Small intestine (tissue), 7 donors: Measurements from ENCODE around the gene ZNF738. TPM values are rescaled to one million over a fixed set of nuclear protein-coding genes. Genes with fewer than 3 reads are reported as not detected.

Experiments
- DNase-seq, 2 donors: peaks; one replicate each; pipeline versions ENCODE4 v3.0.0 to v3.0.0-alpha.2; 2013
- FAIRE-seq: peaks from 2 replicates; lab custom pipeline; 2012; peaks lifted over from hg19 to GRCh38; lab: Jason Lieb, UNC
- H3K27ac ChIP-seq, 3 donors: one replicate each; pipeline ENCODE4 v1.5.1; 2013; ENCODE audit warnings: low read length in 2 of 3, mild to moderate bottlenecking in 2 of 3, control low read depth in 1 of 3, inconsistent platforms in 1 of 3, low read depth in 1 of 3, moderate library complexity in 1 of 3
- H3K27me3 ChIP-seq, 3 donors: one replicate each; pipeline ENCODE4 v1.6.1; 2013; ENCODE audit warnings: low read length in 3 of 3, inconsistent platforms in 1 of 3; ENCODE audit not compliant: control insufficient read depth in 3 of 3, insufficient read depth in 3 of 3
- H3K36me3 ChIP-seq, 3 donors: one replicate each; pipeline ENCODE4 v1.6.1; 2013; ENCODE audit warnings: low read length in 3 of 3, inconsistent platforms in 1 of 3, low read depth in 1 of 3, mild to moderate bottlenecking in 1 of 3, moderate library complexity in 1 of 3; ENCODE audit not compliant: control insufficient read depth in 3 of 3, insufficient read depth in 2 of 3
- H3K4me1 ChIP-seq, 3 donors: one replicate each; pipeline ENCODE4 v1.6.1; 2013; ENCODE audit warnings: low read length in 2 of 3, inconsistent platforms in 1 of 3, low read depth in 1 of 3, mild to moderate bottlenecking in 1 of 3, moderate library complexity in 1 of 3; ENCODE audit not compliant: control insufficient read depth in 3 of 3, insufficient read depth in 2 of 3
- H3K4me3 ChIP-seq, 3 donors: one replicate each; pipeline ENCODE4 v1.5.1; 2013; ENCODE audit warnings: low read length in 3 of 3, control low read depth in 1 of 3, inconsistent platforms in 1 of 3, low read depth in 1 of 3, mild to moderate bottlenecking in 1 of 3, moderate library complexity in 1 of 3
- H3K9me3 ChIP-seq, 2 donors: one replicate each; pipeline ENCODE4 v1.6.1; 2013; ENCODE audit warnings: low read depth in 1 of 2, low read length in 1 of 2; ENCODE audit not compliant: control insufficient read depth in 2 of 2, insufficient read depth in 1 of 2
- WGBS, 3 donors: extraction: QIAGEN DNeasy Blood & Tissue Kit; methylation state at CpG; one replicate each; pipeline ENCODE4 v1.1.7; 2013; 5-methylcytosine and 5-hydroxymethylcytosine counted together
- polyA plus RNA-seq, 4 donors: library from polyadenylated mRNA; stranded (reverse) in 3 of 4; unstranded in 1 of 4; fragments of 200-250 nt in 3 of 4; fragments of 120-200 nt in 1 of 4; gene quantifications; one replicate each; pipeline versions ENCODE4 v1.2.1 to v1.2.3, GENCODE V29; 2013
- donor health status: healthy with polysubstance abuse.
- donor health status: control.
- donor health status: control.
- donor health status: Bipolar disorder and iron deficiency.
- donor health status: healthy.

Gene ZNF738
- polyA plus RNA-seq, 4 donors, result 0.67 to 18.3 (median 3.1) TPM

DNA sequence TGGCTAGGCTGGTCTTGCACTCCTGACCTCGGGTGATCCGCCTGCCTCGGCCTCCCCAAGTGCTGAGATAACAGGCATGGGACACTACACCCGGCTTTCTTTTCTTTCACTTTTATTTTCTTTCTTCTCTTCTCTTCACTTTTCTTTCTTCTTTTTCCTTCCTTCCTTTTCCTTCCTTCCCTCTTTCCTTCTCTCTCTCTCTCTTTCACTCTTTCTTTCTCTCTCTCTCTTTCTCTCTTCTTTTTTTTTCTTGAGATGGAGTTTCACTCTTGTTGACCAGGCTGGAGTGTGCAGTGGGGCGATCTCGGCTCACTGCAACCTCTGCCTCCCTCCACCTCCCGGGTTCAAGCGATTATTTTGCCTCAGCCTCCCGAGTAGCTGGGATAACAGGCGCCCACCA is 37.3 kb downstream of the ZNF738 start:
- WGBS, 3 donors, result 93 to 95% (median 95%) methylated on average over 10 of the region's 10 CpGs
- Histone ChIP-seq H3K9me3 (peaks cover 0 to 4% of the 10 kb centered on the region in 2 donors), H3K4me3 (no peak overlapping the region), H3K27me3 (no peaks in the 10 kb centered on the region), H3K36me3 (peaks cover 0 to 6% (median 0%) of the 10 kb centered on the region in 3 donors), H3K27ac (no peak overlapping the region), H3K4me1 (no peaks in the 10 kb centered on the region)
- DNase-seq, result no peak
- no peak for FAIRE-seq

DNA sequence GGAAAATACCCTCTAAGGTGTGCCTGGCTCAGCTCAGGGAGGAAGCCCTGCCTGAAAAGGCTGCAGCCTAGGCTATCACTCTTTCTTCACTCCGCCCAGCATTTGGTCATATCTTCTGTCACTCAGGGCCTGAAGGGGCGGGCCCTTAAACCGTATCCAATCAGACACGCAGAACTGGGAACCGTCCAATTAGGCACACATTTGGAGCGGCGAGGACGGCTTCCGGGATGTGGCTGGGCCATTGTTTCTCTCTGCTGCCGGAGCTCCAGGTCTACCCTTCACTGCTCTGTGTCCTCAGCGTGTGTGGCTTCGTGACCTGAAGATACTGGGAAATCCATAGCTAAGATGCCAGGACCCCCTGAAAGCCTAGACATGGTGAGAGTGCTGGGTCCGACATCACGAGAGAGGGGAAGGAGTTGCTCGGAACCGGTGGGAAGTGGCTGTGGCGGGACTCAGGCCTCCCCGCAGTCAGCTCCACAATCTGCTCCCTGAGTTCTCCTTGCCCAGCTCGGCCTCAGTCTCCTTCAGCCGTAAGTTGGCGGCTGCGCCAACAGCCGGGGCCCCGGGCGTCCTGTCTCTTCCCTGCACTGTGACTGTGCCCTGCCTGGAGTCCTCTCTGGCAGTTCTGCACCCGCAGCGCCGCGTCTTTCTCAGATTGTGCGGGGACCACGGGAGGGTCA is 38.2 kb downstream of the ZNF738 start, which contains the start of gene ZNF493:
TSS of gene ZNF493 (plus strand) at position 241 of the 680 bp plus-strand sequence. CDS start at position 346, 105 bp downstream.
- Histone ChIP-seq H3K27me3 (no peaks in the 10 kb centered on the region), H3K4me3 (peak within 1 kb of the TSS; percentile 74 to 92 (median 77)), H3K9me3 (peaks cover 0 to 4% of the 10 kb centered on the region in 2 donors), H3K4me1 (no peaks in the 10 kb centered on the region), H3K27ac (peak within 1 kb of the TSS; percentile 71 to 94 (median 91)), H3K36me3 (peaks cover 0 to 6% (median 0%) of the 10 kb centered on the region in 3 donors)
- WGBS, 3 donors, result 0% methylated on average over 30 to 31 of the region's 31 CpGs
- DNase-seq (peak; percentile 97 to 98), FAIRE-seq (peak; percentile 87)

GRCh38 chr19:21398851-21399250 is 40.1 kb downstream of the ZNF738 start:
- DNase-seq, result no peak
- H3K9me3 ChIP-seq, result peaks cover 0 to 15% of the 10 kb centered on the region in 2 donors
- 98 to 100% (median 99%) methylated on average over 5 of the region's 5 CpGs for WGBS, 3 donors
- no peak overlapping the region for H3K4me3 ChIP-seq
- no peaks in the 10 kb centered on the region for H3K27me3 ChIP-seq
- no peak for FAIRE-seq
- H3K36me3 ChIP-seq, result peaks cover 2 to 6% (median 4%) of the 10 kb centered on the region in 3 donors
- H3K27ac ChIP-seq, result no peak overlapping the region
- H3K4me1 ChIP-seq, result no peaks in the 10 kb centered on the region

DNA sequence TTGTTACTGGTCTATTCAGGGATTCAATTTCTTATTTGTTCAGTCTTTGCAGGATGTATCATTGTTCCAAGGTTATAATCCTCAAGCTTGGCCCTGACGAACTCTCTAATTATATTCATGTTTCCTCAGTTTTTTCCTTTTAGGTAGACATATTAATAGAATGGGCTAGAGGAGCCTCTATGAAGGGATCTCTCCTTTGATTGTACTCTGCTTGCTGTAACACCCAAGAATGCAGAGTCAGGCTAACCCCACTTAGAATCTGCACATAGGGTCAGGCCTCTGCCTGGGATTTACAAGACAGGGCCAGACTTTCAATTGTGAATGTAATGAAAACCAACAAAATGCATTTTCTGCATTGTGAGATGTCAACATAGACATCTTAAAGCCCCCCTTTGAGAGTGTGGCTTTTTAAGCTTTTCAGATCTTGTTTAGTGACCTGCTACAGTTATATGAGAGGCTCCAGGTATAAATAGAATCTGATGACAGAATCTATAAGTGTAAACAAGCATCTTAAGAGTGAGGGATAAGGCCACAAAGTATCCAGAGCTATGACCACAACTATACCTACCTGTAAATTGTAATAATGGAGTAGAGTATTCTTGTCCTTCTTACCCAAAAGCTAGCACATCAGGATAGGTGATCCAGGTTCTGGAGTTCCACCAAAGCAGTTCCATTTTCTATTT is 43.6 kb downstream of the ZNF738 start:
- H3K27ac ChIP-seq, result no peak overlapping the region

DNA sequence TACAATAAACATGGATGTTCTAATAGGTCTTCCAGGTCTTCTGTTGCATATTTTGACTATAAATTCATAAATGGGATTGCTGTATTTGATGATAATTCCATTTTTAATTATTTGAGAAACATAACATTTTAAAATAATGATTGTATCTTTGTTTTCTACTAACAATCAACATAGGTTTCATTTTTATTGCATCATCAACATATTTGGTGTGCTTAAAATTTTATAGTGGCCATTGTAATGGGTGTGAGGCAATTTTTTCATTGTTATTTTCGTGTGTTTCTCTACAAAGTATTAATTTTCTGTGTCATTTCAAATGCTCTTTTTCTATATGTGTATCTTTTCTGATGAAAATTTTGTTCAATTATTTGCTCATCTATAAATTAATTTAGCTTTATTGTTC is 51.4 kb downstream of the ZNF738 start:
- Histone ChIP-seq H3K36me3 (peaks cover 7 to 20% (median 19%) of the 10 kb centered on the region in 3 donors), H3K9me3 (peaks cover 0 to 18% of the 10 kb centered on the region in 2 donors)
- FAIRE-seq, result peak; percentile 47

More for the DNA sequence above, 43.6 kb downstream of the ZNF738 start:
- peaks cover 2 to 12% (median 11%) of the 10 kb centered on the region in 3 donors for H3K36me3 ChIP-seq
- FAIRE-seq, result no peak
- no peak overlapping the region for H3K4me3 ChIP-seq
- no peaks in the 10 kb centered on the region for H3K4me1 ChIP-seq
- no peak for DNase-seq
- WGBS, 3 donors, result 87 to 100% (median 94%) methylated on average over 1 of the region's 1 CpG
- H3K9me3 ChIP-seq, result peaks cover 0 to 18% of the 10 kb centered on the region in 2 donors
- H3K27me3 ChIP-seq, result no peaks in the 10 kb centered on the region

GRCh38 chr19:21422244-21422643 is 63.4 kb downstream of the ZNF738 start:
- Histone ChIP-seq H3K4me1 (no peaks in the 10 kb centered on the region), H3K27me3 (no peaks in the 10 kb centered on the region), H3K36me3 (peaks cover 0 to 11% (median 5%) of the 10 kb centered on the region in 3 donors), H3K27ac (no peak overlapping the region), H3K4me3 (no peak overlapping the region), H3K9me3 (peaks cover 10 to 43% of the 10 kb centered on the region in 2 donors)
- FAIRE-seq, result no peak
- DNase-seq, result no peak

More for the DNA sequence above, 51.4 kb downstream of the ZNF738 start:
- WGBS, 3 donors, result 81 to 87% (median 85%) methylated on average over 1 of the region's 1 CpG
- no peak for DNase-seq
- Histone ChIP-seq H3K4me3 (no peak overlapping the region), H3K27me3 (no peaks in the 10 kb centered on the region), H3K4me1 (no peaks in the 10 kb centered on the region), H3K27ac (no peak overlapping the region)

DNA sequence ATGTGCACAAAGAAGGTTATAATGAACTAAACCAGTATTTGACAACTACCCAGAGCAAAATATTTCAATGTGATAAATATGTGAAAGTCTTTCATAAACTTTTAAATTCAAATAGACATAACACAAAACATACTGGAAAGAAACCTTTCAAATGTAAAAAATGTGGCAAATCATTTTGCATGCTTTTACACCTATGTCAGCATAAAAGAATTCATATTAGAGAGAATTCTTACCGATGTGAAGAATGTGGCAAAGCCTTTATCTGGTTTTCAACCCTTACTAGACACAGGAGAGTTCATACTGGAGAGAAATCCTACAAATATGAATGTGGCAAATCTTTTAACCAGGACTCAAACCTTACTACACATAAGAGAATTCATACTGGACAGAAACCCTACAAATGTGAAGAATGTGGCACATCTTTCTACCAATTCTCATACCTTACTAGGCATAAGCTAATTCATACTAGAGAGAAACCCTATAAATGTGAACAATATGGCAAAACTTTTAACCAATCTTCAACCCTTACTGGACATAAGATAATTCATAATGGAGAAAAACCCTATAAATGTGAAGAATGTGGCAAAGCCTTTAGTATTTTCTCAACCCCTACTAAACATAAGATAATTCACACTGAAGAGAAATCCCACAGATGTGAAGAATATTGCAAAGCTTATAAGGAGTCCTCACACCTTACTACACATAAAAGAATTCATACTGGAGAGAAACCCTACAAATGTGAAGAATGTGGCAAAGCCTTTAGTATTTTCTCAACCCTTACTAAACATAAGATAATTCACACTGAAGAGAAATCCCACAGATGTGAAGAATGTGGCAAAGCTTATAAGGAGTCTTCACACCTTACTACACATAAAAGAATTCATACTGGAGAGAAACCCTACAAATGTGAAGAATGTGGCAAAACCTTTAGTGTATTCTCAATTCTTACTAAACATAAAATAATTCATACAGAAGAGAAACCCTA is 64.5 kb downstream of the ZNF738 start:
- Histone ChIP-seq H3K36me3 (peaks cover 0 to 11% (median 4%) of the 10 kb centered on the region in 3 donors), H3K4me3 (no peak overlapping the region), H3K27me3 (no peaks in the 10 kb centered on the region), H3K4me1 (no peaks in the 10 kb centered on the region), H3K27ac (no peak overlapping the region), H3K9me3 (peaks cover 11 to 42% of the 10 kb centered on the region in 2 donors)
- DNase-seq (no peak), FAIRE-seq (peak; percentile 57)
- 93 to 97% (median 96%) methylated on average over 1 of the region's 1 CpG for WGBS, 3 donors
